NOMO-1 treated with dmso at 0.1 percent for 144 hours (cell line): ENCODE measurements around the gene OR4X1.
"Not testable (repeated sequence)": the region's sequence is repeated elsewhere in the genome, so short reads cannot be mapped to it uniquely, and the experiment has no call there.

Experiments used
- DNase-seq: peaks from one replicate; lab custom pipeline; 2025; ENCODE audit not compliant: unreplicated experiment; lab: John Stamatoyannopoulos, UW

Gene OR4X1

GRCh38 chr11:48263423-48263911, at the start of gene OR4X1:
TSS of gene OR4X1 (plus strand) at chr11:48263861. CDS start at chr11:48263861, 0 bp downstream.
- DNase-seq: no peak

- no peak for DNase-seq
Observed at GRCh38 chr11:48216510-48216909, 47.2 kb upstream of the OR4X1 start, which contains the start of gene OR4B1. TSS of gene OR4B1 (plus strand) at chr11:48216810. CDS start at chr11:48216810, 0 bp downstream.

GRCh38 chr11:48228761-48229160, 34.9 kb upstream of the OR4X1 start:
- no peak for DNase-seq

GRCh38 chr11:48230057-48230456, 33.6 kb upstream of the OR4X1 start:
- DNase-seq: not testable (repeated sequence)

GRCh38 chr11:48237727-48238126, 25.9 kb upstream of the OR4X1 start:
- DNase-seq: no peak

GRCh38 chr11:48242501-48242900, 21.2 kb upstream of the OR4X1 start:
- no peak for DNase-seq

- DNase-seq: no peak
Observed at GRCh38 chr11:48244804-48245203, 18.9 kb upstream of the OR4X1 start, which contains the start of gene OR4X2. TSS of gene OR4X2 (plus strand) at chr11:48245104. CDS start at chr11:48245104, 0 bp downstream.

GRCh38 chr11:48248902-48249301, 14.8 kb upstream of the OR4X1 start:
- DNase-seq: no peak

GRCh38 chr11:48261600-48261999, 2.1 kb upstream of the OR4X1 start:
- no peak for DNase-seq

- DNase-seq: no peak
Observed at GRCh38 chr11:48270621-48271020, 7.0 kb downstream of the OR4X1 start.

- DNase-seq: no peak
Observed at GRCh38 chr11:48272606-48273005, 8.9 kb downstream of the OR4X1 start.

- DNase-seq: no peak
Observed at GRCh38 chr11:48305923-48306322, 42.3 kb downstream of the OR4X1 start, which contains the start of gene OR4S1. TSS of gene OR4S1 (plus strand) at chr11:48306223. CDS start at chr11:48306223, 0 bp downstream.

- no peak for DNase-seq
Observed at GRCh38 chr11:48307760-48308386, 44.2 kb downstream of the OR4X1 start.

- not testable (repeated sequence) for DNase-seq
Observed at GRCh38 chr11:48313590-48313989, 49.9 kb downstream of the OR4X1 start.
